GM21529 (cell line): ENCODE results near the gene TAF11L6.
"Not testable (repeated sequence)": the region's sequence is repeated elsewhere in the genome, so short reads cannot be mapped to it uniquely, and the experiment has no call there.

Source experiments
- ATAC-seq: cut with Tn5 transposase; IDR thresholded peaks from one replicate; pipeline ENCODE4 v1.9.1; 2021; ENCODE audit not compliant: unreplicated experiment

Gene TAF11L6

DNA sequence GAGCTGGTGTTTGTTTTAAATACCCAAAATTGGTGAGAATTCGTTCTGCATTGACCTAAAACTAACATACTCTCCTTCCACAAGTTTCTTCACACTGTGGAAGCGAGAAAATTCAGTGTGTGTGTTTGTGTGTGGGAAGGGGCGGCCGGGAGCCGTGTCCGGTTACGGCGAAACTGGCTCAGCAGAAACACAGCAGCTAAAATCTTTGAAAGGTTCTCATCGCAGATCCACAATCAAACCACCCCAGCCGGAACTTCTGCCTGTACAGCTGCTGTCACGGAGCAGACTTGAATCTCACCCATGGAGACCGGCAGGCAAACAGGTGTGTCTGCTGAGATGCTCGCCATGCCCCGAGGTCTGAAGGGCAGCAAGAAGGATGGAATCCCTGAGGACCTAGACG, at the start of gene TAF11L6:
TSS of gene TAF11L6 (plus strand) at position 301 of the 400 bp plus-strand sequence.
- ATAC-seq = not testable (repeated sequence)

DNA sequence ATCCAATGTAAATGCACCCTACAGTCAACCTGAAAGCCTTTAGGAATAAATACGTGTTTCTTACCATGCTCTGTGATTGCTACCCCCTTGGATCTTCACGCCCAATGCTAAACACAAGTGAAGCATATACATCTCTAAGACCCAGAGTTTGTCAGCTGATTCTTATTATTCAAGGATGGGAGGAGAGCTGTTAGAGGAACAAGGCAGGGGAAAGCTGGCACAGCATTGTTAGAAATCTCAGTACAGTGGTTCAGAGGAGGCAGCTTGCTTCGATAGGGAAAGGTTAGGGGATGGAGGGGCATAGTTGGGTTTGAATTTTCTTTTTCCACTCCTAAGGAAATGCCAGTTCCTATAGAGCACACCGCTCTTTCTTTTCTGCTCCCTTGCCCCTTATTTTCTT, 47.1 kb upstream of the TAF11L6 start:
- no peak for ATAC-seq

DNA sequence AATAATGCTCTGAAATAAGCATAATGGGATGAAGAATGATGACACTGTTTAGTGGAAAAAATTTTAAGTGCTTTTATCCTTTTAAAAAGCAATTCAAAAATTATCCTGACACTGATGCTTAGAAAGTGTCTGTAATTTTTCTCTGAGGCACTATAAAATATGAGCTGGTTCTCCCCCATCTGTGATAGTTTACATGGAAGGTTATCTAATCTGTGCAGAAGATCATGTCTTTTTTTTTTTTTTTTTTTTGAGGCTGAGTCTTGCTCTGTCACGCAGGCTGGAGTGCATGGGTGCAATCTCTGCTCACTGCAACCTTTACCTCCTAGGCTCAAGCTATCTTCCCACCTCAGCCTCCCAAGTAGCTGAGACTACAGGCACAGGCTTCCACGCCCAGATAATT, 45.7 kb upstream of the TAF11L6 start:
- no peak for ATAC-seq

DNA sequence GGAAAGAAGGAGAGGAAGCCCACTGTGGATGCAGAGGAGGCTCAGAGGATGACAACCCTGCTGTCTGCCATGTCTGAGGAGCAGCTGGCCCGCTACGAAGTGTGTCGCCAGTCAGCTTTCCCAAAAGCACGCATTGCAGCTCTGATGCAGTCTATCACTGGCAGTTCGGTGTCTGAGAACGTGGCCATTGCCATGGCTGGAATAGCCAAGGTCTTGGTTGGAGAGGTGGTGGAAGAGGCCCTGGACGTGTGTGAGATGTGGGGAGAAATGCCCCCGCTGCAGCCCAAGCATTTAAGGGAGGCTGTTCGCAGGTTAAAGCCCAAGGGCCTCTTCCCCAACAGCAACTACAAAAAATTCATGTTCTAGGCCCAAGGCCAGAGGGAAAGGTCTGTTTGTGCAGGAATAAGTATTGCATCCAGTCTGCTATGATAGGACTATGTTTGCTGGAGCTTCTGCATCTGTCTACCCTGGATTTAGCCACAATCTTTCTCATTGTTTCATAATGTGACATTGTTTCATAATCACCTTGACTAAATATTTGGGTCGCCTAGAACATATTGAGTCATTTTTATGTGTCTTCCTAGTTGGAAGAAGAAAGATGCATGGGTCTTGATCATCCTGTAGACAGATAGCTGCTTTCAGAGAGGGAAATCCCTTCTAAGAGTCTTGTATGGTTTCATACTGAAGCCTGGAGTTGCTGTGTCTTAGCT, 41.9 kb upstream of the TAF11L6 start:
- ATAC-seq = not testable (repeated sequence)

DNA sequence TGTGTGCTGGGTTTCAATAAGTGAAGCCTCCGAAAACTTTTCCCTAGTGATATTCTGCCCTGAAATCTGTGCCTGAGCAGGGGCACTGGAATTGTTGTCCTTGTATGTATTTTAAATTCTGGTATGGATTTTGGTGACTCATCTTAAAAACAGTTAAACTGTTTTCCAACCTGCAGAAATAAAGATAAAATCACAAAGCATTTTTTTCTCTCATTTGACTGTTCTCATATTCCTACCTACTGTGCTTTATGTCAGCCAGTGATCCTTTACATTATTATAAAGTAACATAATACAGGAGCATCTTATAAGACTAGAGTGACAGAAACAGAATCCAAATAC, 41.3 kb upstream of the TAF11L6 start:
- no peak for ATAC-seq

DNA sequence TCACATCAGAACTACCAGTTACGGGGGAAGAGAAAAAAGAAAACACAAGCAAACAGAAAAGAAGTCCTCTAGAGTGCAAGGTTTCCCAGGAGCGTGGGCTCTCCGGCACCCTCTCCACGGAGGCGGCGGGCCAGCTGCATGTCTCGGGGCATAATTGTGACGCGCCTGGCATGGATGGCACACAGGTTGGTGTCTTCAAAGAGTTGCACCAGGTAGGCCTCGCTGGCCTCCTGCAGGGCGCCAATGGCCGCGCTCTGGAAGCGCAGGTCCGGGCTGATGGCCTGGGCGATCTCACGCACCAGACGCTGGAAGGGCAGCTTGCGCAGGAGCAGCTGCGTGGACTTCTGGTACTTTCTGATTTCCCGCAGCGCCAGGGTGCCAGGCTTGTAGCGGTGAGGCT, 37.2 kb upstream of the TAF11L6 start:
- not testable (repeated sequence) for ATAC-seq

DNA sequence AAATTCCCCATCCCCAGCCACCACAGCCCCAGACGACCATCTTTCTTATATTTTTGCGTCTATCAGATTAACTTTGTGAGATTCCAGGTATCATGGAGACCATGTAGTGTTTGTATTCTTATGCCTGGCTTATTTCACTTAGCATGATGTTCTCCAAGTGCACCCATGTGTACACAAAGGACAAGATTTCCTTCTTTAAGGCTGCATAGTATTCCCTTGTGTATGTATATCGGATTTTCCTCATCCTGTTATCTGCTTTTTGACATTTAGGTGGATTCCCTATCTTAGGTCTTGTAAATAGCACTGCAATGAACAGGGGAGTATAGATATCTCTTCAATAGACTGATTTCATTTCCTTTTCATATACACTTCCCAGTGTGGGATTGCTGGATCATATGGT, 35.7 kb upstream of the TAF11L6 start:
- ATAC-seq = no peak

DNA sequence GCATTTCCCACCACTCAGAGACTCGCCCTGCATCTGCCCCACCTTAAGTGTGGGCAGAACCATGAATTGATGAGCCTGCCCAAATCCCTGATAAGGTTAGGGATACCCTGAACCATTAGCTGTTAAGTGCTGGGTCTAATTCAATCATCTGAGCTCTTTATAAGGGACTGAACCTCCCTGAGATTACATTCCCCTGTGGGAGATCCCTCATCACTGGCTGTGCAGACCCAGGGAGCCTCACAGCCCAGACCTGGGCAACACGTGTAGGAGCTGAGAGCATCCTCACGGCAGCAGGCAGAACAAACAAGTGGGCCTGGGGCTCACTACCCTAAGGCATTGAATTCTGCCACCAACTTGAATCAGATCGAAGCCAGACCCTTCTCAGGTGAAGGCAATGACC, 31.0 kb upstream of the TAF11L6 start:
- no peak for ATAC-seq

DNA sequence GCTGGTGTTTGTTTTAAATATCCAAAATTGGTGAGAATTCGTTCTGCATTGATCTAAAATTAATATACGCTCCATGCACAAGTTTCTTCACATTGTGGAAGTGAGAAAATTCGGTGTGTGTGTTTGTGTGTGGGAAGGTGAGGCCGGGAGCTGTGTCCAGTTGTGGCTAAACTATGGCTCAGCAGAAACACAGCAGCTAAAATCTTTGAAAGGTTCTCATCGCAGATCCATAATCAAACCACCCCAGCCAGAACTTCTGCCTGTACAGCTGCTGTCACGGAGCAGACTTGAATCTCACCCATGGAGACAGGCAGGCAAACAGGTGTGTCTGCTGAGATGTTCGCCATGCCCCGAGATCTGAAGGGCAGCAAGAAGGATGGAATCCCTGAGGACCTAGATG, 30.5 kb upstream of the TAF11L6 start, which contains the start of gene TAF11L2:
TSS of gene TAF11L2 (plus strand) at position 301 of the 400 bp plus-strand sequence.
- ATAC-seq = not testable (repeated sequence)

DNA sequence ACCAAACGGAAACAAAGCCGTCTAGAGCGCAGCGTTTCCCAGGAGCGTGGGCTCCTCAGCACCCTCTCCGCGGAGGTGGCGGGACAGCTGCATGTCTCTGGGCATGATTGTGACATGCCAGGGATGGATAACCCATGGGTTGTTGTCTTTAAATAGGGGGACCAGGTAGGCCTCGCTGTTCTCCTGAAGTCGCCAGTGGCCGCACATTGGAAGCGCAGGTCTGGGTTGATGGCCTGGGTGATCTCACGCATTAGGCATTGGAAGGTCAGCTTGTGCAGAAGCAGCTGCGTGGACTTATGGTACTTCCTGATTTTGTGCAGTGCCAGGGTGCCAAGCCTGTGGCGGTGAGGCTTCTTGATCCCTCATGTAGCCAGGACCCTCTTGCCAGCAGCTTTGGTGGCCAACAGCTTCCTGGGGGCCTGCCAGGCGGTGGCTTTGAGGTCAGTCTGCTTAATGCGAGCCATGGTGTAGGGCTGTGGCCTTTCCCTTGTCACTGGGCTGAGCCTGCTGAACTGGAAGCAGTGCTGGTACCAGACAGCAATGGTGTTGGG, 16.6 kb upstream of the TAF11L6 start:
- ATAC-seq = no peak

DNA sequence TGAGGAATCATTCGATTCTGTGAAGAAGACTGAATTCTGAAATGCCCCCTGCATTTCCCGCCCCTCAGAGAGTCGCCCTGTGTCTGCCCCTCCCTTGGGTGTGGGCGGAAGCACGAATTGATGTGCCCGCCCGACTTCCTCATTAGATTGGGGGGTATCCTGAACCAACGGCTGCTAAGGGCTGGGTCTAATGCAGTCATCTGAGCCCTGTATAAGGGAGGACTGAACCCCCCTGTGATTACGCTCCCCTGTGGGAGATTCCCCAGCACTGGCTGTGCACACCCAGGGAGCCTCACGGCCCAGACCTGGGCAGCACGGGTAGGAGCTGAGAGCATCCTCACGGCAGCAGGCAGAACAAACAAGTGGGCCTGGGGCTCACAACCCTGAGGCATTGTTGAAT, 10.9 kb upstream of the TAF11L6 start:
- ATAC-seq = not testable (repeated sequence)

DNA sequence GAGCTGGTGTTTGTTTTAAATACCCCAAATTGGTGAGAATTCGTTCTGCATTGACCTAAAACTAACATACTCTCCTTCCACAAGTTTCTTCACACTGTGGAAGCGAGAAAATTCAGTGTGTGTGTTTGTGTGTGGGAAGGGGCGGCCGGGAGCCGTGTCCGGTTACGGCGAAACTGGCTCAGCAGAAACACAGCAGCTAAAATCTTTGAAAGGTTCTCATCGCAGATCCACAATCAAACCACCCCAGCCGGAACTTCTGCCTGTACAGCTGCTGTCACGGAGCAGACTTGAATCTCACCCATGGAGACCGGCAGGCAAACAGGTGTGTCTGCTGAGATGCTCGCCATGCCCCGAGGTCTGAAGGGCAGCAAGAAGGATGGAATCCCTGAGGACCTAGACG, 10.4 kb upstream of the TAF11L6 start, which contains the start of gene TAF11L3:
TSS of gene TAF11L3 (plus strand) at position 301 of the 400 bp plus-strand sequence.
- ATAC-seq = not testable (repeated sequence)

DNA sequence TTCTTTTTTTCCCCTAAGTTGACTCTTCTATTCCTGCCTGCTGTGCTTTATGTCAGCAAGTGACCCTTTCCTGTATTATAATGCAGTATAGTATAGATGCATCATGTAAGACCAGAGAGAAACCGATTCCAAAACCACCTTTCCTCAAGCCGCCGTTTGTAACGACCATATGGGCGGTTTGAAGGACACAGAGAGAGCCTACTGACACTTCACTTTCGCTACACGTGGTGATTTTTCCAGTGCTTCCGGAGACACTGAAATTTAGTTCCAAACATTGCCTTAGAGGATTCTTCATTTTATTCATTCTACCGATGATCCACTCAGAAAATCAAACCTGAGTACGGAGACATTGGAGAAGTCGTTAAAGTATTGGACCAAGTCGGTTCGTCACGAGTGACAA, 9.0 kb upstream of the TAF11L6 start:
- ATAC-seq = not testable (repeated sequence)

DNA sequence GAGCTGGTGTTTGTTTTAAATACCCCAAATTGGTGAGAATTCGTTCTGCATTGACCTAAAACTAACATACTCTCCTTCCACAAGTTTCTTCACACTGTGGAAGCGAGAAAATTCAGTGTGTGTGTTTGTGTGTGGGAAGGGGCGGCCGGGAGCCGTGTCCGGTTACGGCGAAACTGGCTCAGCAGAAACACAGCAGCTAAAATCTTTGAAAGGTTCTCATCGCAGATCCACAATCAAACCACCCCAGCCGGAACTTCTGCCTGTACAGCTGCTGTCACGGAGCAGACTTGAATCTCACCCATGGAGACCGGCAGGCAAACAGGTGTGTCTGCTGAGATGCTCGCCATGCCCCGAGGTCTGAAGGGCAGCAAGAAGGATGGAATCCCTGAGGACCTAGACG, 7.0 kb upstream of the TAF11L6 start, which contains the start of gene TAF11L4:
TSS of gene TAF11L4 (plus strand) at position 301 of the 400 bp plus-strand sequence.
- ATAC-seq = not testable (repeated sequence)

DNA sequence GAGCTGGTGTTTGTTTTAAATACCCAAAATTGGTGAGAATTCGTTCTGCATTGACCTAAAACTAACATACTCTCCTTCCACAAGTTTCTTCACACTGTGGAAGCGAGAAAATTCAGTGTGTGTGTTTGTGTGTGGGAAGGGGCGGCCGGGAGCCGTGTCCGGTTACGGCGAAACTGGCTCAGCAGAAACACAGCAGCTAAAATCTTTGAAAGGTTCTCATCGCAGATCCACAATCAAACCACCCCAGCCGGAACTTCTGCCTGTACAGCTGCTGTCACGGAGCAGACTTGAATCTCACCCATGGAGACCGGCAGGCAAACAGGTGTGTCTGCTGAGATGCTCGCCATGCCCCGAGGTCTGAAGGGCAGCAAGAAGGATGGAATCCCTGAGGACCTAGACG, 3.5 kb upstream of the TAF11L6 start, which contains the start of gene TAF11L5:
TSS of gene TAF11L5 (plus strand) at position 301 of the 400 bp plus-strand sequence.
- ATAC-seq = not testable (repeated sequence)

DNA sequence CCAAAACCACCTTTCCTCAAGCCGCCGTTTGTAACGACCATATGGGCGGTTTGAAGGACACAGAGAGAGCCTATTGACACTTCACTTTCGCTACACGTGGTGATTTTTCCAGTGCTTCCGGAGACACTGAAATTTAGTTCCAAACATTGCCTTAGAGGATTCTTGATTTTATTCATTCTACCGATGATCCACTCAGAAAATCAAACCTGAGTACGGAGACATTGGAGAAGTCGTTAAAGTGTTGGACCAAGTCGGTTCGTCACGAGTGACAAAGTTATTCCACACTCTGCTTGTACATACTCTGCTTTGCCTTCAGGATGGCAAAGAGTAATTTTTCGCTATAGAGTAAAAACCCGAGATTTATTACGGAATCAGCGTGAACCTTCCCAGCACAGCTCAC, 2.0 kb upstream of the TAF11L6 start:
- ATAC-seq = not testable (repeated sequence)
